OCI-LY7 (cell line): ENCODE measurements around the gene CTTNBP2NL.

Experiments used
- EZH2phosphoT487 ChIP-seq: fragments of 200-600 bp; sonication (generic); IDR thresholded peaks from 2 replicates; pipeline ENCODE4 v1.6.1; 2018; ENCODE audit warnings: low read depth, borderline replicate concordance, mild to moderate bottlenecking, mixed run types, antibody characterized with exemption, low read length, moderate library complexity, mixed read lengths
- TF ChIP-seq, protein P1 (sequence below): fragments of 200-600 bp; sonication (generic); conservative IDR thresholded peaks from 2 replicates; pipeline ENCODE4 v1.5.1; 2014; ENCODE audit warnings: mild to moderate bottlenecking, antibody characterized with exemption, low read length, moderate library complexity, mixed read lengths

DNA sequence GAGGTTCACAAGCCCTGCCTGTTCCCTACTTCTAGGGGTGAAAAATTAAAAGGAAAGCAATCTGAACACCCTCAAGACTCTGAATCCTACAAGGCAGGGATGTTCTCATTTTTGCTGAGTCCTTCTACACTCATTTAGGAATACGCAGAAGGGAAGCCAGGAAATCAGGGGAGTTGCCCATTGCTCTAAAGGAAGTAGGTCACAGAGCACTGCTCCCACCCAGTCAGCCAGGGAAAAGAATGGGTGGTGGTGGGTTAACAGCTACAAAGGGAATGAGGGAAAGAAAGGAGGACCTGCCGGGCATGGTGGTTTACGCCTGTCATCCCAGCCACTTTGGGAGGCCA is 2.4 kb upstream of the CTTNBP2NL start:
- TF ChIP-seq, protein P1, sequence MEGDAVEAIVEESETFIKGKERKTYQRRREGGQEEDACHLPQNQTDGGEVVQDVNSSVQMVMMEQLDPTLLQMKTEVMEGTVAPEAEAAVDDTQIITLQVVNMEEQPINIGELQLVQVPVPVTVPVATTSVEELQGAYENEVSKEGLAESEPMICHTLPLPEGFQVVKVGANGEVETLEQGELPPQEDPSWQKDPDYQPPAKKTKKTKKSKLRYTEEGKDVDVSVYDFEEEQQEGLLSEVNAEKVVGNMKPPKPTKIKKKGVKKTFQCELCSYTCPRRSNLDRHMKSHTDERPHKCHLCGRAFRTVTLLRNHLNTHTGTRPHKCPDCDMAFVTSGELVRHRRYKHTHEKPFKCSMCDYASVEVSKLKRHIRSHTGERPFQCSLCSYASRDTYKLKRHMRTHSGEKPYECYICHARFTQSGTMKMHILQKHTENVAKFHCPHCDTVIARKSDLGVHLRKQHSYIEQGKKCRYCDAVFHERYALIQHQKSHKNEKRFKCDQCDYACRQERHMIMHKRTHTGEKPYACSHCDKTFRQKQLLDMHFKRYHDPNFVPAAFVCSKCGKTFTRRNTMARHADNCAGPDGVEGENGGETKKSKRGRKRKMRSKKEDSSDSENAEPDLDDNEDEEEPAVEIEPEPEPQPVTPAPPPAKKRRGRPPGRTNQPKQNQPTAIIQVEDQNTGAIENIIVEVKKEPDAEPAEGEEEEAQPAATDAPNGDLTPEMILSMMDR: no peak
- no peak for TF ChIP-seq EZH2phosphoT487
